Measurements from ENCODE around the gene GM2A.
"Not testable (repeated sequence)": the region's sequence is repeated elsewhere in the genome, so short reads cannot be mapped to it uniquely, and the experiment has no call there.

GM2A gene

DNA sequence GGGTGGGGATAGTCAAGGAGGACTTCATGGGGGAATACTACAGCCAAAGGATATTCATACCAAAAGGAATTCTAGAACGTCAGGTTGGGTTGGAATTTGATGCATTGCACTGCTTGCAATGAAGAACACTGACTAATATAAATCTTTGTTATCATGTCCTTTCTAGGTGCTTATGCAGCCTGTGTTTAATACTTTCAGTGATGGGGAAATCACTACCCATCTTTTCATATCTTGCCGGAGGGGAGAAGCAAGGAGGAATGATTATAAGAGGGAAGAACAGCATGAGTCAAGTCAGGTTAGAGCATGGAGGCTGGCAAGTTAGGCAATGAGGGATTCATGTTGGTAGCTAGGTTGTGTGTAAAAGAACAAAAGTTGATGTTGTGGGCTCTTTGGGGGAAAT, 24.0 kb upstream of the GM2A start:
- DNase-seq, result no peak

DNA sequence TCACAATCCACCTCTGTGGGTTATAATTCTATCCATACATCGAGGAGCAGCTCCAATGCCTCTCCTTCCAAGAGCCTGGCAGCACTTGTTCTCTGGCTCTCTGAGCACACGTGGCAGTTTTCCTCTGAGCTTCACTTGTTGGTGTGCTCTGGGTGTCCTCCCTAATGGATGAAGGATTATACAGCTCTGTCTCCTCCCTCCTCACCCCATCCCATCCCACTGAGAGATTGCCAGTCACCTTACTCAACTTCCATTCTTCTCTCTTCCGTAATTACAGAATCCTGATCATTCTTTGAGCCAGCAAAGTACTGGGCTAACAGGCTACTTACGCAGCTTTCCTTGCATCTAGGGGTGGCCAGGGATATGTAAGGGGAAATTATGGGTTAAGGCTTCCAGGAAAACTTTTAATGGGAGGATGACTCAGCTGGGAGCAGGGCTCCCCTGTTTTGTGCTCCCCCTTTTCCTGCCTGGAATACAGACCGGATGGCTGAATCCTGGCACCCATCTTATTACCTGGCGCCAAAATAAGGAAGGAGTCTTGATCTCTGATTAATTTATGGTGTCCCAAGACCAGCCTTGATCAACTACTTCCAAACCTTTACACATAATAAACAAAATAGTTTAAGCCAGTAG, 22.8 kb upstream of the GM2A start:
- no peak for DNase-seq

DNA sequence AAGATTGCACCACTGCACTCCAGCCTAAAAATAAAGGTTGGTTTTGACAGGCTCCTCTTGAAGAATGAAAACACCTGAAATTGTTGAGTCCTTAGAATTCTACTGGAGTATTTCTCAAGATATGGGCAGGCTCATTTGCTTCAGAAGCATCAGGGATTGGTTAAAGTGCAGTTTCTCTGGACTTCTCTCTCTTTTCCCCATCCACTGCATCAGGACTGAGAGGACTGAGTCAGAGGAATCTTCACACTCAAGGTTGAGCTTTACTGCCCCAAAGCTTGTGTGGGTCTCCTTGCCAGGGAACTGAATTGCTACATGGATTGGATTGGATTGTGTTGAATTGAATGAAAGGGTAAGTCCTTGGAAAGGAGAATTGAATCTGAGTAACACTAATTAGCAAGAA, 21.6 kb upstream of the GM2A start:
- DNase-seq, result no peak

DNA sequence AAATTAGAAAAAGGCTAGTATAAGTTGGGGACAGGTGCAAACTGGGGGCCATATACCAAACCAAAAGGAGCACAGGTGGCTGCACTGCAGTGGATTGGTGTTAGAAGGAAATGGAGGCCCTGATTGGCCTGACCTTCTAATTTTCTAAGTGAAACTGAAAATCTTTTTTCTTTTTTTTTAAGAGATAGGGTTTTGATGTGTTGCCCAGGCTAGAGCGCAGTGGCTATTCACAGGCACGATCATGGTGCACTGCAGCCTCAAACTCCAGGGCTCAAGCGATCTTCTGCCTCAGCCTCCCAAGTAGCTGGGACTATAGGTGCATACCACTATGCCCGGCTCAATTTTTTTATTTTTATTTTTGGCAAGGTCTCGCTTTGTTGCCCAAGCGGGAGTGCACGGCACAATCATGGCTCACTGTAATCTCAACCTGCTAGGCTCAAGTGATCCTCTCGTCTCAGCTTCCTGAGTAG, 19.3 kb upstream of the GM2A start:
- no peak for DNase-seq

DNA sequence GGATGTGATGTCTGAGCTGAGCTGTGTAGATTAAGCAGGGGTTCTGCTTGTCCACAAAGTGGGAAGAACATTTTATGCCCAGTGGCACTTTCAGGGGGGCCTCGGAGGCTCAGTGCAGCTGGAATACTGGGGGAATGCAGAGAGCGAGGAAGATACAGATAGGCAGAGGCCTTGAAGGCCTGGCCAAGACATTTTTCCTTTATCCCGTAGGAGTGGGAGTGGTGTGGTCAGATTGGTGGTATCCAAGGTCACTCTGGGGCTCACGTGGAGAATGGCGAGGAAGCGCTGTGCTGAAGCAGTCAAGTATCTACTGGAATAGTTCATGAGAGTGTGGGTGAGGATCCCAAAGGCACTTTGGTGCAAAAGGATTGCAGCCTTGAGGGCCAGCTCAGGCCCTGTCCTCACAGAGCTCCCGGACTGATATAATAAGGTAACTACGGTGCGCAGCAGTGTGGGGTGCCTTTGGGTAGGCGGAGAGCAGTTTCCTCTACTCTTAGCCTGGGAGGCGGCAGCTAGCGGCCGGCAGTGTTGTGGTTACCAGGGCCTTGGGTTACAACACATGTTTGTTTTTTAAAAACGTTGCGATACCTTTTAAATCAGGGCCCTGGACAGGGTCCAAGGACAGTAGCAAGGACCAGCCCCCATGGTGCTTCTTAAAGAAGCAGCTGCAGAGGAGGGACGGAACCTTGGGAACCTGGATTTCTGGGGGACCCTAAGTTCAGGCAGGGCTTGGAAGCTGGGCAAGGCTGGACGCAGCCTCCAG, 18.3 kb upstream of the GM2A start:
- peak; percentile 70 for DNase-seq

DNA sequence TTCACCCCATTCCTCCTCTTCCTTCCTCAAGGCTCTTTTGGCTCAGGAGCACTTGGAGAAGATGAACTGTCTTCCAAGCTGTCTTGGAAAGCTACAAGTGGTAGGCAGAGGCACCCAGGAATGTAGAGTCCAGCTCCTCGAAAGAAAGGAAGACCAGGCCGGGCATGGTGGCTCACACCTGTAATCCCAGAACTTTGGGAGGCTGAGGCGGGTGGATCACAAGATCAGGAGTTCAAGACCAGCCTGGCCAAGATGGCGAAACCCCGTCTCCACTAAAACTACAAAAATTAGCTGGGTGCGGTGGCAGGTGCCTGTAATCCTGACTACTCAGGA, 17.8 kb upstream of the GM2A start:
- not testable (repeated sequence) for DNase-seq

DNA sequence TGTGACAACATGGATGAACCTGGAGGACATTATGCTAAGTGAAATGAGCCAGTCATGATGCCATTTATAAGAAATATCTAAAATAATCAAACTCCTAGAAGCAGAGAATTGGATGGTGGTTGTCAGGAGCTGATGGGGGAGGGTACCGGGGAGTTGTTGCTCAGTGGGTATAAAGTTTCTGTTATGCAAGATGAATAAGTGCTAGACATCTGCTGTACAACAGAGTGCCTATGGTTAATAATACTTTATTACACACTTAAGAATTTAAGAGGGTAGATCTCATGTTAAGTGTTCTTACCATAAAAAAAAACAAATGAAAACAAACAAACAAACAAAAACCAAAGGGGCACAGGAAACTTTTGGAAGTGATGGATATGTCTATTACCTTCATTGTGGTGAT, 16.1 kb upstream of the GM2A start:
- no peak for DNase-seq

DNA sequence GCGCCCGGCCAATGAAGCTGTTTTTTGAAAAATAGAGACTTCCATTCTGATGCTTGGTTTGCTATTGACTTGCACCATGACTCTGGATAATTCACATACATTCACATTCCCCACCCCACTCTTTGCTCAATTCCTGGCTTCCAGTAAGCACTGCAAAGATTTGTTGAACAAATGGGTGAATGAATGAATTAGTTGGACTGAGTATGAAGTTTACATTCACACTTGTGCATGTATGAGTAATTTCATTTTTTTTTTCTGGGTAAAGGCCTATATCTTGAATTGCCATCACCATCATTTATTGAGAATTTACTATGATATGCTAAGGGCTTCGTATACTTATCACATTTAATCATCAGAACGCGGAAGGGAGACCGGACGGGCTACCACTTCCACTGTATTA, 15.3 kb upstream of the GM2A start:
- no peak for DNase-seq

DNA sequence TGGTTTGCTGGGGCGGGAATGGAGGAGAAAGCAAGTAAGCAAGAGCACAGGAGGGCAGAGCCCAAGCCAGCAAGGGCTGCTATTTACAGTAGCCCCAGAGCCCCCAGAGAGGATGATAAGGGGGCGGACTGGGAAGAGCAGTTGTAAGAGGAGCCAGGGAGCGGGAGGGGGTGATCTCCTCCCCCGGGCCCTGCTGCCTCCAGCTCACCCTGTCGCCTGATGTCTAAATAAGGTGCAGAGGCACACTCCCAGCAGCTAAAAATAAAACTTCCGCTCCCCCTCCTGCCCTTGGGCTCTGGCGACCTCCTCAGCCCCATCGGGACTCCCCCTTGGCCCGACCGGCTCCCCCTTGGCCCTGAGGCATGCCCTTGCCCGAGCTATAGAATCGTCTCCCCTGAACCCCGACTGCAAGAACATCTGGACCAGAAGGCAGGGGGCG, 14.7 kb upstream of the GM2A start:
- DNase-seq, result no peak

DNA sequence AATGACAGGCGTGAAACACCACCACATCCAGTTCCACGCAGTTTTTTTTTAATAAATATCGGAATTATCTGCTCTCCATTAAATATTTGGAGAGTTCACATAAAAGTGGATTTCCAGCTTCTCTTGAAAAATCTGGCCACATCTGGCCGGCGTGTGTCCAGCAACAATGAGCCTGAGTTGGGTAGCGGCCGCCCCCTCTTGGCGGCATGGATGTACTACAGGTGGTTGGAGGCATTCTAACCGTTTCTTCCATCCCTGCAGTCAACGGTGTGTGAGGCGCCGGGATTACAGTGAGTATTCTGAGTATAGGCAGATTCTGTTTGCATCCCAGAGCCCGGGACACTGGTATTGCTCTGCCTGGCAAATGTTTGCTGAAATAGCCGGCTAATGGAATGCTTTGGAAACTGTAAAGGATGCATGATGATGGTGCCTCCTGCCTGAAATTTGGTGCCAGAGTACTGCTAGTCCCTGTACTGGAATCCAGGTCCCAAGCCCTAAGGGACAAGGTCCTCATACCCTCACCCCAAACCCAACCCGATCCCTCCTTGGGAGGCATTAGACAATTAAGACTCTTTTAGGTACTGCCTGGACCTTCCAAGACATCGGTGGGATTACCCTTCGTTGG, 13.6 kb upstream of the GM2A start:
- DNase-seq, result peak; percentile 76

DNA sequence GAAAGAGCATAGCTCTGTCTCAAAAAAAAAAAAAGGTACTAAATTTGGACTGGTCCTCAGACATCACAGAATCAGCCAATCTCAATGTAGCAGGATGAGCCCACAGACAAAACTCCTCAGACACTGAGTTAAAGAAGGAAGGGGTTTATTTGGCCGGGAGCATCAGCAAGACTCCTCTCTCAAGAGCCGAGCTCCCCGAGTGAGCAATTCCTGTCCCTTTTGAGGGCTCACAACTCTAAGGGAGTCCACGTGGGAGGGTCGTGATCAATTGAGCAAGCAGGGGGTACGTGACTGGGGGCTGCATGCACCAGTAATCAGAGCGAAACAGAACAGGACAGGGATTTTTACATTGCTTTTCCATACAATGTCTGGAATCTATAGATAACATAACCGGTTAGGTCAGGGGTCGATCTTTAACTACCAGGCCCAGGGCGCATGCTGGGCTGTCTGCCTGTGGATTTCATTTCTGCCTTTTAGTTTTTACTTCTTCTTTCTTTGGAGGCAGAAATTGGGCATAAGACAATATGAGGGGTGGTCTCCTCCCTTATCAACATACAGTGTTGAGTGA, 12.6 kb upstream of the GM2A start:
- not testable (repeated sequence) for DNase-seq

DNA sequence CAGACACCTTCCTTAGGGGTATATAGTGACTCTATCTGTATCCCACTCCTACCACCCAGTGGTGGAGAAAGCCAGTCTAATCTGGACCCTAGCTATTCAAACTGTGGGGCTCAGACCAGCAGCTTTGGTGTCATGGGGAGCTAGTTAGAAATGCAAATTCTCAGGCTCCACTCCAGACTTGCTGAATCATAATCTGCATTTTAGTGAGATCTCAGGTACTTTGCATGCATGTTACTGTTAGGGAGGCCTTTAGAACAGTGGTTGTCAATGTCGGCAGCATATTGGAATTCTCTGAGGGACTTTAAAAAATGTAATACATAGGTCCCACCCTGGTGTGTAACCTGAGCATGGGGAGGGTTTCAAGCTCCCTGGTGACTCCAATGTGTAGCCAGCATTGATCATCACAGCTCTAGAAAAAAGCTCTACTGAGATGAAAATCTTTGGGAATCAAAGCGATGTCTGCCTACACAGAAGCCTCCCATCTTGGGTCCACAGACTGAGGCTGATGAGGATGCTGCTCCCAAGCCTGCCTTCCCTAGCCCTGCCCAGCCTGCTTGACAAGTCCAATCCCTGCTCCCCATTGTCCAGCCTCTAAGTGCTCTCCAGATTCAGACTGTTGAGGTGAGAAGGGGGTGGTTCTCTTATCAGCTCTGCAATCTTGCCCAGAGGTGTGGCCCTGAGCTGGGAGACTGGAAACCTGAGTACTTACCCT, 11.9 kb upstream of the GM2A start:
- peak; percentile 12 for DNase-seq

DNA sequence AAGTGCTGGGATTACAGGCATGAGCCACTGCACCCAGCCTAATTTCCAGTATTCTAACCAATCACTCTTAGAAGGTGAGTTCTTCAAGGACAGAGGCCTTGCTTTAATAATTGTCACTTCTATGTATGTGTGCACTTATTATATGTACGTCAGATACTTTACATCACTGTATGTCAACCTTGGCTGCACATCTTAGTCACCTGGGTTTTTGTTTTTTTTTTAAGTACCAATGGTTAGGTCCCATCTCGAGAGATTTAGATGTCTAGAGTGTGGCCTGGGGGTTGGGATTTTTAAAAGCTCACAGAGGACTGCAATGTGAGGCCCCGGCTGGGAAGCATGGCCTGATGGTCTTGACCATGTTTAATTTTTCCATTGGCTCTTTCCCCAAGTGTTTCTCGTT, 9.9 kb upstream of the GM2A start:
- no peak for DNase-seq

DNA sequence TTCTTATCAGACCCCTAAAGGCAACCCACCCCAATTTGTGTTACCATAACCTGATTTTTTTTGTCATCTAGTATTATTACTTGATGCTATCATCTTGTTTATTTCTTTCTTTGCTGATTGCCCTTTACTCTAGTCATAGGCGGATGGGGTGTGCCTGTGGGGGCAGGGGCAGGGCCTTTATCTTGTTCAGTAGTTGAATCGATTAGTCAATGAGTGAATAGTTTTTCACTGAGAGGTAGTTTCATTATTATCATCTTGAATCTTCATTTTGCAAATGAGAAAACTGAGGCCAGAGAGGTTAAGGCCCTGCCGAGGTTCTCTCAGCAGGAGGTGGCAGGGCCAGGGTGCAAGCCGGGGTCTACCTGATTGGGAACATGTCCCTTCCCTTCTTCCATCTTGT, 9.4 kb upstream of the GM2A start:
- DNase-seq, result no peak

DNA sequence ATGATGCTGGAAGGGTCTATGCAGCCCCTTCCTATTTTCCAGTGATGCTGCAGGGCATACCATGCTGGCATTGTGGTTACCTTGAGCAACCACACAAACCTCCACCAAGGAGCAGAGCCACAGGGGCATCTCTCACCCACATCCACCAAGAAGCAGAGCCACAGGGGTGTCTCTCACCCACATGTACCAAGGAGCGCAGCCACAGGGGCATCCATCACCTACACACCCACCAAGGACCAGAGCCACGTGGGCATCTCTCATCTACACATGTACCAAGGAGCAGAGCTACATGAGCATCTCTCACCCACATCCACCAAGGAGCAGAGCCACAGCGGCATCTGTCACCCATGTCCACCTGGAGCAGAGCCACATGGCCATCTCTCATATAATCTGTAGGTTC, 8.8 kb upstream of the GM2A start:
- DNase-seq, result no peak

DNA sequence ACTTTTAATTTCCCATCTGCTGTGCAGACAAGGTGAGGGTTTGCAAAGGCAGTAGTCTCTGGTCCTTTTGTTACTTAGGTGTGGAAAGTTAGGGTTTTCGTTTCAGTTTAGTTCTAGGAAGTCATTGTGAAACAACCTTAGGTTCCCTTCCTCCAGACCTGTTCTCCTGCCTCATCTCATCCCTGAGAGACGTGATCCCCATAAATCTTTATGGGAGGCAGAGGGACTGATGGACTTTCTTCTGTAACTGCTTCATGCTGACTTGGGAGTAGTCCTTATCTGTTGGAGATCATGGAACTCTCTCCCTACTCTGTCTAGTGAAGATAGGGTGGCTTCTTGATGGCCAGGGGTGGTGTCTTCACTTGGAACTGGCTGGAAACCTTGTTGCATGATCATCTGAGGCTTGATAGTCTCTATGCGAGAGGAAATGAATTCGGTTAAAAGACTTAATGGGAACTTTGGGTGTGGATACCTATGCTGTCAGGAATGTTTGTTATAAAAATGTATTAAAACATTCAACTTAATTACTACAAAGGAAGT, 7.2 kb upstream of the GM2A start:
- DNase-seq, result no peak

DNA sequence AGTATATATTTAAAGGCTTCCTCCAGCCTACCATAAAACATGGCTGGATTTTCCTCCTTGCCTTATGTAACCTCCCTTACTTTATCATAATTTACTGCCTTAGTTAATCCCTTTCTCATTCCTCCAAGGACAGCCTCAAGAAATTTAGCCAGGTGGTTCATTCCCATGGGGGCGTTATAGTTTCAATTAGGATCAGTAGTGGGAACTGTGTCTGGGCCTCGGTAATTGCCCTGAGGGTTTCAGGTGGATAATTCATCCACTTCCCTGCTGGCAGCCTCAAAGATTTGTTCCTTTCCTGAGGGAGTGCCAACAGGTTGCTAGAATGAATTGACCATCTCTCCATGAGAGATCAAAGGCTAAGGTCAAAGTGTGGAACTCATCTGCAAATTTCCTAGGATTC, 4.3 kb upstream of the GM2A start:
- DNase-seq, result no peak

DNA sequence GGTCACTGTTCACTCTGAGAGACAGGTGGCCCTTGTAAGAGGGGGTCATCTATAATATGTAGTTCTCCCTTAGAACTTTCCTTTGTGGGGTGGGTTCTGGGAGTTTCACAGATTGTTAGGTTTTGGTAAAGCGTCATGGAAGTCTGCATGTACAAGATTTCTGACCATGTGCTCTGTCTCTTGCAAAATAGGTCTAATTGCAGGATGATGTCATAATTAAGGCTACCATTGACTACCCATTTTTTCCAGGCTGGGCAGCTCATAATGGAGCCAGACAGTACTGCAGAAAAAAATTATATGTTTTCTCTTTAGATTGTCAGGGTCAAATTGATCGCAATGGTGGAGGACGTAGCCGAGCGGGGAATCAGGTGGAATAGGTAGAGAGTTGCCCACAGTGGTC, 3.7 kb upstream of the GM2A start:
- no peak for DNase-seq

DNA sequence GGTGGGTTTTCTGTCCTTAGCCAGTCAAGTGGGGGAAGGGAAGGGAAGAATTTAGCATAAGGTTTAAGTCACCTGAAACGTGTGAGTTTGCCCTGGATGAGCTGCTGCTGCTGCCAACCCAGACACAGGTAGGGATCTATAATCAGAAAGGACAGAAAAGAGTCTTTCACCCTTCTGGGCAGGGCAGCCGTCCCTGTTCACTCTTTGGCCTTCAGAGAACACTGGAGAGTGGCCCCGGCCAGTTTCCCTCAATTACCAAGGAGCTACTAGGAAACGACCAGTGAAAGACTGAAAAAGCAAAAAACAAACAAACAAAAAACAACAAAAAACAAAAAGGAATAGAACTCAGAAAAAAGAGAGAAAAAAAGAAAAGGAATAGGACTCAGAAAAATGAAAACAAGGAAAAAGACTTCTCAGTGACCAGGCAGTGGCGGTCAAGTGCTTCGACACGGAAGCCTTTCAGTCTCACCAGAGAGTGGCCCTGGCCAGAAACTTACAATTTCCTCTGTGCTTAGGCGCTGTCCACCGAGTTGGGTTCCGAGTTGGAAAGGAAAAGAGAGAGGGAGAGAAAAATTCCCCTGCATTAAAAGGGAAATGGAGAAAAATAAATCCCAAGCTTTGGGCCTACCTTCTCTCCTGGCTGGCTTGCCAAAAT, 2.5 kb upstream of the GM2A start:
- DNase-seq, result no peak

DNA sequence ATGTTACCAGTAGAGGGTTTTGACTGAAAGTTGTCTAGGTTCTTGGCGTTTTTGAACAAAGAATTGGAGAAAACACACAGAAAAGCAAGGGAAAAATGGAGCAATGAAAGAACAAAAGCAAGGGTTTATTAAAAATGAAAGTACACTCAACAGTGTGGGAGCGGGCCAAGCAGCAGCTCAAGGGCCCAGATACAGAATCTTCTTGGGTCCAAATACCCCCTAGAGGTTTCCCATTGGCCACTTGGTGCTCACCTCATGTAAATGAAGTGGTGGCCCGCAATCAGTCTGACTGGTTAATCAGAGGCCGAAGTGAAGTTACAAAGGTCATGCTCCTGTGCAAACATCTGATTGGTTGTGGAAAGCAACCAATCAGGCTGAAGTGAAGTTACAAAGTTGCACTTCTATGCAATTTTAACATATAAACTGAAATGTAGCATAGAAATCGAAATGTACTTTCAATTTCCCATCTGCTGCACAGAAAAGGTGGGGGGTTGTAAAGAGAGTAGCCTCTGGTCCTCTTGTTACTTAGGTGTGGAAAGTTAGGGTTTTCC, 1.9 kb upstream of the GM2A start:
- DNase-seq, result no peak

DNA sequence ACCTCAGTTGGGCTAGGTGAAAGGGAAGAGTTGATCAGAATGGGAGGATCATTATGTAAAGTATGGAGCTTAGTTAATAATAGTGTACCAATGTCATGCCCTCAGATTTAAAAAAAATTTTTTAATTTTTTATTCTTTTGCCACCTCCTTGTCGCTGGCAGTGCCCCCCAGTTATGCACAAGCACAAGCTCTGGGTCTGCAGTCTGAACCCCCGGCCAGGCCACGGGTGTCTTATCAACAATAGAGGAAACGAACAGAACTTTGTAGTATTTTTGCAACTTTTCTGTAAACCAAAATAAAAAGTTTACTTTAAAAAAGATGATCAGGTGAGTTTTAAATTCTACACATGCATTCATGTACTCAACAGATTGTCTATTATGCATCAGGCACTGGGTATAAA, 1.4 kb upstream of the GM2A start:
- no peak for DNase-seq

DNA sequence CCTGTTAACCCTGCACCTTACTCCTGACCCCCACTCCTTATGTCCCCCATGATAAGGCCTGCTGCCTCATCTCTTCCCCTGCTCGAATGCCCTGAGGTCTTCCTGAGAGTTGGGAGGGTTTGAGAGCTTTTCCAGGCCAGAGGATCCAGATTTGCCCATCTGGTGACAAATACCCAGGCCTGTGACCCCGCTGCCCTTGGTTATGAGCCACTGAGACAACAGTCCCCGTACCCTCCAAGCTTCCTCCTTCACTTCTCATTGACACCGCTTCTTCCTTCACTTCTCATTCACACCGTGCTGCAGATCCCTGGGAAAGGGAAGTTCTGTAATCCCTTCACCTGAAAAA, 593 bp downstream of the GM2A start:
- DNase-seq, result peak; percentile 17
